IMR-90 (cell line): Measurements from ENCODE around the gene ZBTB39. TPM values are rescaled to one million over a fixed set of nuclear protein-coding genes. Genes with fewer than 3 reads are reported as not detected.

Experiments used
- ATAC-seq: fragments of 200-7000 bp; cut with Tn5 transposase; 2 replicates; pipeline ENCODE4 v1.9.1; 2020; ENCODE audit warnings: low read depth, mild to moderate bottlenecking, moderate library complexity
- BruUV-seq: library from RNA; stranded (reverse); fragments of 400-500 nt; replicated peaks from 2 replicates; lab custom pipeline; 2021; lab: Mats Ljungman, UMichigan
- CTCF ChIA-PET: fragments of 300-600 bp; formaldehyde crosslinking; extraction: SDS; loops from one replicate; lab custom pipeline; 2021; ENCODE audit warnings: antibody characterized with exemption; lab: Yijun Ruan, JAX
- POLR2A ChIA-PET: fragments of 300-600 bp; sonication (Branson Sonifier 250); formaldehyde crosslinking; loops from one replicate; lab custom pipeline; 2022; ENCODE audit warnings: antibody characterized with exemption; ENCODE audit not compliant: unreplicated experiment; lab: Charles Lee
- DNase-seq: peaks from one replicate; pipeline ENCODE4 v3.0.0; 2013
- H2AFZ ChIP-seq: replicated peaks from 2 replicates; pipeline ENCODE3; 2013; ENCODE audit warnings: low read length, mild to moderate bottlenecking; ENCODE audit not compliant: poor library complexity
- H2AK5ac ChIP-seq: 2 replicates; pipeline ENCODE4 v1.6.1; 2013; ENCODE audit warnings: low read depth, low read length, inconsistent platforms
- H2AK9ac ChIP-seq: replicated peaks from 2 replicates; pipeline ENCODE3; 2013; ENCODE audit warnings: mild to moderate bottlenecking, low read depth, low read length, moderate library complexity; ENCODE audit not compliant: poor library complexity
- H2BK120ac ChIP-seq: 2 replicates; pipeline ENCODE4 v1.6.1; 2013; ENCODE audit warnings: low read depth, low read length, inconsistent platforms
- H2BK15ac ChIP-seq: 3 replicates; pipeline ENCODE4 v1.6.1; 2013; ENCODE audit warnings: low read depth, low read length, inconsistent platforms
- H2BK20ac ChIP-seq: 2 replicates; pipeline ENCODE4 v1.6.1; 2013; ENCODE audit warnings: low read depth, mild to moderate bottlenecking, inconsistent platforms, low read length, moderate library complexity
- H2BK5ac ChIP-seq: 2 replicates; pipeline ENCODE4 v1.6.1; 2013; ENCODE audit warnings: mild to moderate bottlenecking, low read depth, low read length, inconsistent platforms; ENCODE audit not compliant: poor library complexity, severe bottlenecking
- H3K14ac ChIP-seq: replicated peaks from 2 replicates; pipeline ENCODE4 v1.6.1; 2013; ENCODE audit warnings: low read depth, low read length, inconsistent platforms
- H3K18ac ChIP-seq: 2 replicates; pipeline ENCODE4 v1.6.1; 2013; ENCODE audit warnings: low read depth, low read length, control low read depth
- H3K23ac ChIP-seq: 2 replicates; pipeline ENCODE4 v1.6.1; 2013; ENCODE audit warnings: low read depth, low read length, inconsistent platforms
- H3K27ac ChIP-seq: 2 replicates; pipeline ENCODE4 v1.5.1; 2013; ENCODE audit warnings: mild to moderate bottlenecking, control low read depth, low read length; ENCODE audit not compliant: insufficient read depth
- H3K27me3 ChIP-seq: 2 replicates; pipeline ENCODE4 v1.6.1; 2013; ENCODE audit warnings: low read length; ENCODE audit not compliant: control insufficient read depth, insufficient read depth
- H3K36me3 ChIP-seq: 2 replicates; pipeline ENCODE4 v1.6.1; 2013; ENCODE audit warnings: low read length, mixed read lengths; ENCODE audit not compliant: control insufficient read depth, insufficient read depth
- H3K4ac ChIP-seq: 2 replicates; pipeline ENCODE4 v1.6.1; 2013; ENCODE audit warnings: low read depth, low read length, inconsistent platforms
- H3K4me1 ChIP-seq: 2 replicates; pipeline ENCODE4 v1.6.1; 2013; ENCODE audit warnings: low read length, mixed read lengths; ENCODE audit not compliant: control insufficient read depth, insufficient read depth
- H3K4me2 ChIP-seq: 2 replicates; pipeline ENCODE4 v1.6.1; 2013; ENCODE audit warnings: low read depth, mild to moderate bottlenecking, control low read depth, low read length, moderate library complexity
- H3K4me3 ChIP-seq: 2 replicates; pipeline ENCODE4 v1.5.1; 2013; ENCODE audit warnings: low read depth, mild to moderate bottlenecking, control low read depth, low read length, moderate library complexity; ENCODE audit not compliant: insufficient read depth
- H3K56ac ChIP-seq: 2 replicates; pipeline ENCODE4 v1.6.1; 2013; ENCODE audit warnings: low read length, inconsistent platforms; ENCODE audit not compliant: insufficient read depth; ENCODE audit errors: extremely low read depth
- H3K79me1 ChIP-seq, 2 experiments: 2 replicates each; pipeline ENCODE4 v1.6.1; 2013; ENCODE audit warnings: low read length in 2 of 2, inconsistent platforms in 1 of 2, low read depth in 1 of 2
- H3K9ac ChIP-seq: 2 replicates; pipeline ENCODE4 v1.6.1; 2013; ENCODE audit warnings: low read depth, low read length, control low read depth
- H3K9me1 ChIP-seq: 2 replicates; pipeline ENCODE4 v1.6.1; 2013; ENCODE audit warnings: low read length, inconsistent platforms; ENCODE audit not compliant: insufficient read depth
- H3K9me3 ChIP-seq: 2 replicates; pipeline ENCODE4 v1.6.1; 2013; ENCODE audit warnings: low read length; ENCODE audit not compliant: control insufficient read depth, insufficient read depth
- H4K20me1 ChIP-seq: 2 replicates; pipeline ENCODE4 v1.6.1; 2013; ENCODE audit warnings: low read length, inconsistent platforms; ENCODE audit not compliant: insufficient read depth
- H4K5ac ChIP-seq: 2 replicates; pipeline ENCODE4 v1.6.1; 2013; ENCODE audit warnings: mild to moderate bottlenecking, low read depth, low read length, control low read depth
- H4K8ac ChIP-seq, 2 experiments: 2 replicates each; pipeline ENCODE4 v1.6.1; 2013; ENCODE audit warnings: low read depth in 2 of 2, low read length in 2 of 2, control low read depth in 1 of 2, inconsistent platforms in 1 of 2
- H4K91ac ChIP-seq: 2 replicates; pipeline ENCODE4 v1.6.1; 2013; ENCODE audit warnings: low read depth, low read length, inconsistent platforms; ENCODE audit not compliant: insufficient read depth
- CEBPB ChIP-seq: IDR thresholded peaks from 2 replicates; pipeline ENCODE4 v1.6.1; 2012; ENCODE audit warnings: low read depth, low read length, improper control_type of control experiment
- CHD1 ChIP-seq: IDR thresholded peaks from 2 replicates; pipeline ENCODE4 v1.6.1; 2012; ENCODE audit warnings: low read depth, low read length, improper control_type of control experiment
- ELK1 ChIP-seq: fragments of 150-350 bp; IDR thresholded peaks from 2 replicates; pipeline ENCODE4 v1.6.1; 2016; ENCODE audit warnings: low read depth, mild to moderate bottlenecking, low read length, moderate library complexity, borderline replicate concordance
- FOS ChIP-seq: fragments of 150-350 bp; IDR thresholded peaks from 2 replicates; pipeline ENCODE4 v1.6.1; 2016; ENCODE audit warnings: low read depth, low read length
- MAFK ChIP-seq: IDR thresholded peaks from 2 replicates; pipeline ENCODE4 v1.6.1; 2012; ENCODE audit warnings: low read depth, low read length, improper control_type of control experiment
- NFE2L2 ChIP-seq: fragments of 150-350 bp; IDR thresholded peaks from 2 replicates; pipeline ENCODE4 v1.6.1; 2016; ENCODE audit warnings: low read depth, mild to moderate bottlenecking, low read length
- RCOR1 ChIP-seq: IDR thresholded peaks from 2 replicates; pipeline ENCODE4 v1.6.1; 2012; ENCODE audit warnings: mild to moderate bottlenecking, low read length, improper control_type of control experiment; ENCODE audit not compliant: insufficient replicate concordance
- RFX5 ChIP-seq: IDR thresholded peaks from 2 replicates; pipeline ENCODE4 v1.8.0; 2012; ENCODE audit warnings: low read depth, mild to moderate bottlenecking, low read length, moderate library complexity
- WGBS, 2 experiments: methylation state at CpG; one replicate each; pipeline versions ENCODE4 v1.1.5 to v1.1.7; 2013; ENCODE audit warnings: missing lambda C conversion rate in 2 of 2; ENCODE audit not compliant: insufficient read length in 1 of 2; ENCODE audit errors: extremely low coverage in 2 of 2; 5-methylcytosine and 5-hydroxymethylcytosine counted together
- dilution Hi-C: fragments of 300-500 bp; cut with HindIII; formaldehyde crosslinking; loops from one replicate; pipeline ENCODE4 v1.14.3; 2018; ENCODE audit warnings: low sequenced_read_pairs; ENCODE audit not compliant: unreplicated experiment
- in situ Hi-C: fragments of 300-500 bp; cut with MboI; formaldehyde crosslinking; loops from 3 replicates; pipeline ENCODE4 v1.14.3; 2019; ENCODE audit warnings: low sequenced_read_pairs, inconsistent platforms, mixed read lengths
- intact Hi-C: fragments of 100-400 bp; cut with micrococcal nuclease; formaldehyde crosslinking; loops from 2 replicates; pipeline ENCODE4 v1.10.0; 2022
- polyA plus RNA-seq, 3 experiments: library from polyadenylated mRNA; depleted of rRNA; stranded (reverse); fragments of >200 nt; gene quantifications; 2 replicates each; pipeline ENCODE4 v1.2.3, GENCODE V29; 2012; ENCODE audit warnings: low replicate concordance in 1 of 3
- total RNA-seq: library from RNA; depleted of rRNA; stranded (reverse); fragments of >200 nt; gene quantifications from 2 replicates; pipeline ENCODE4 v1.2.3, GENCODE V29; 2012

ZBTB39 gene
- total and polyA plus RNA-seq, 2 of the 4 experiments (the other 2 are of a cell fraction), result 4.0 to 5.2 TPM

DNA sequence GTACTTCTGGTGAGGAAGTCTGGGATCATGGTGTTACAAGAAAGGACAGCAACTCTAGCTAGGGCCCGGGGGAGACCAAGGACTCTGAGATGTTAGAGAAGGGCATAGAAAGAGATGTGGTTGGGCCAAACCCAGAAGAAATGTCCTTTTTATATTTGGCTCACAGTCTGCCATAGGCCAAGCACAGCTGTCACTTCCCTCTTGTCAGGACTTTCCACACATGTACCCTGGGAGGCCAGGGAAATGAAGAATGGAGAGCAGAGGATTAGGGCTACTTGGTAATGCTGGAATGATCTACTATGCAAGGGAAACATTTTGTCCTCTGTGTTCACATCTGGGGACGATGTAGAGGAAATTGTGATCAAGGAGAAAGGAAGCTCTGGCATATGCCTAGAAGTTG is 34.4 kb upstream of the ZBTB39 start:
- H2BK20ac ChIP-seq, result no peak overlapping the region
- no peak overlapping the region for H3K18ac ChIP-seq
- CTCF ChIA-PET, result no interaction called here
- no peak overlapping the region for H2AFZ ChIP-seq
- no peak overlapping the region for H3K4me2 ChIP-seq
- no peak overlapping the region for H2BK120ac ChIP-seq
- no peaks in the 10 kb centered on the region for H4K20me1 ChIP-seq
- dilution Hi-C loops (no loop called here), intact Hi-C loops (no loop called here), in situ Hi-C loops (no loop called here)
- H3K56ac ChIP-seq, result no peak overlapping the region
- H3K79me1 ChIP-seq, result no peaks in the 10 kb centered on the region
- BruUV-seq, result no TSS peak
- H3K27me3 ChIP-seq, result peaks cover 62% of the 10 kb centered on the region
- H3K36me3 ChIP-seq, result no peaks in the 10 kb centered on the region
- no peaks in the 10 kb centered on the region for H3K4me1 ChIP-seq
- H3K9ac ChIP-seq, result no peak overlapping the region
- POLR2A ChIA-PET, result no interaction called here
- H4K8ac ChIP-seq, result no peak overlapping the region
- ATAC-seq (no peak), DNase-seq (no peak)
- H2BK5ac ChIP-seq, result no peak overlapping the region
- H3K4ac ChIP-seq, result no peak overlapping the region
- H3K23ac ChIP-seq, result no peak overlapping the region
- no peak overlapping the region for H3K4me3 ChIP-seq
- H3K14ac ChIP-seq, result no peak overlapping the region
- no peak overlapping the region for H4K5ac ChIP-seq
- no peak for TF ChIP-seq ELK1
- TF ChIP-seq NFE2L2, result no peak
- no peak for TF ChIP-seq MAFK
- TF ChIP-seq FOS, result no peak
- no peak for TF ChIP-seq CEBPB
- TF ChIP-seq RCOR1, result no peak
- no peak for TF ChIP-seq RFX5
- TF ChIP-seq CHD1, result no peak
- H3K9me3 ChIP-seq, result no peaks in the 10 kb centered on the region
- no peak overlapping the region for H2AK5ac ChIP-seq
- no peak overlapping the region for H4K91ac ChIP-seq
- H2AK9ac ChIP-seq, result no peak overlapping the region
- no peak overlapping the region for H3K27ac ChIP-seq
- WGBS, 2 experiments, result no CpG with 5 or more reads among the region's 2 CpGs
- no peak overlapping the region for H2BK15ac ChIP-seq
- no peaks in the 10 kb centered on the region for H3K9me1 ChIP-seq
